Vagina (tissue), 2 donors: ENCODE results near the gene SLC25A44.

ENCODE experiments used
- CTCF ChIP-seq, 3 experiments: fragments of 450-650 bp in 2 of 3; fragments of 200-600 bp in 1 of 3; sonication (generic) in 1 of 3; IDR thresholded peaks; one replicate each; pipeline ENCODE4 v1.5.1; 2017 to 2019; ENCODE audit warnings: antibody characterized with exemption in 3 of 3, mild to moderate bottlenecking in 2 of 3, moderate library complexity in 2 of 3
- POLR2A ChIP-seq, 2 donors: fragments of 450-650 bp; IDR thresholded peaks; one replicate each; pipeline ENCODE4 v1.6.1; 2017; ENCODE audit warnings: antibody characterized with exemption in 2 of 2, mild to moderate bottlenecking in 2 of 2, moderate library complexity in 2 of 2

- no peak for TF ChIP-seq POLR2A (IDR thresholded peaks at IDR 0.05)
- TF ChIP-seq CTCF (IDR thresholded peaks at IDR 0.05) = no peak
These were observed 17.2 kb upstream of the SLC25A44 start for GRCh38 chr1:156176610-156177210.
